Vagina (tissue), 2 donors: ENCODE results near the gene TMEM108.

ENCODE experiments used
- POLR2A ChIP-seq, 2 donors: fragments of 450-650 bp; IDR thresholded peaks; one replicate each; pipeline ENCODE4 v1.6.1; 2017; ENCODE audit warnings: antibody characterized with exemption in 2 of 2, mild to moderate bottlenecking in 2 of 2, moderate library complexity in 2 of 2
- POLR2AphosphoS5 ChIP-seq, 2 donors: sonication (generic); formaldehyde crosslinking; IDR thresholded peaks; one replicate each; pipeline ENCODE4 v1.9.0; 2017; ENCODE audit warnings: antibody characterized with exemption in 2 of 2, mild to moderate bottlenecking in 2 of 2, low read depth in 1 of 2; ENCODE audit not compliant: insufficient read depth in 1 of 2
- TF ChIP-seq, protein P1 (sequence below), 3 experiments: fragments of 450-650 bp in 2 of 3; fragments of 200-600 bp in 1 of 3; sonication (generic) in 1 of 3; IDR thresholded peaks; one replicate each; pipeline ENCODE4 v1.5.1; 2017 to 2019; ENCODE audit warnings: antibody characterized with exemption in 3 of 3, mild to moderate bottlenecking in 2 of 3, moderate library complexity in 2 of 3

DNA sequence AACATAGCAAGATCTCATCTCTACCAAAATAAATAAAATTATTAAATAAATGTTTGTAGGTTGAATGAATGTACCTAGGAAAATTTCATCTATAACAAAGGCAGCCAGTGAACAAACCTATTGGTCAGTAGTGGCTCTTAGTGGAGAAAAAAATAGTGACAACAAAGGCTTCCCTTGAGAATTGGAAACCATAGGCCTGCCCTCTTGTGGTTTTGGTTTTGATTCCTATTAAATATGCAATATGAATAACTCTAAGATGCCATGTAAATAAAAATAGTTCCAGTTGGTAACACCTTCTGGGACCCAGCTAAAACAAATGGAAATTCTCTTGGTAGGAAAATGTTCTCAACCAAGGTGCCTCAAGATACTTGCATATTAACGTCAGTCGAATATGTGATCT is 216.0 kb downstream of the TMEM108 start:
- TF ChIP-seq, protein P1, sequence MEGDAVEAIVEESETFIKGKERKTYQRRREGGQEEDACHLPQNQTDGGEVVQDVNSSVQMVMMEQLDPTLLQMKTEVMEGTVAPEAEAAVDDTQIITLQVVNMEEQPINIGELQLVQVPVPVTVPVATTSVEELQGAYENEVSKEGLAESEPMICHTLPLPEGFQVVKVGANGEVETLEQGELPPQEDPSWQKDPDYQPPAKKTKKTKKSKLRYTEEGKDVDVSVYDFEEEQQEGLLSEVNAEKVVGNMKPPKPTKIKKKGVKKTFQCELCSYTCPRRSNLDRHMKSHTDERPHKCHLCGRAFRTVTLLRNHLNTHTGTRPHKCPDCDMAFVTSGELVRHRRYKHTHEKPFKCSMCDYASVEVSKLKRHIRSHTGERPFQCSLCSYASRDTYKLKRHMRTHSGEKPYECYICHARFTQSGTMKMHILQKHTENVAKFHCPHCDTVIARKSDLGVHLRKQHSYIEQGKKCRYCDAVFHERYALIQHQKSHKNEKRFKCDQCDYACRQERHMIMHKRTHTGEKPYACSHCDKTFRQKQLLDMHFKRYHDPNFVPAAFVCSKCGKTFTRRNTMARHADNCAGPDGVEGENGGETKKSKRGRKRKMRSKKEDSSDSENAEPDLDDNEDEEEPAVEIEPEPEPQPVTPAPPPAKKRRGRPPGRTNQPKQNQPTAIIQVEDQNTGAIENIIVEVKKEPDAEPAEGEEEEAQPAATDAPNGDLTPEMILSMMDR (IDR thresholded peaks at IDR 0.05) = no peak
- TF ChIP-seq POLR2A (IDR thresholded peaks at IDR 0.05) (no peak), POLR2AphosphoS5 (IDR thresholded peaks at IDR 0.05; ENCODE audit: insufficient read depth in 1 of 2, low read depth in 1 of 2) (no peak)
